ENCODE results near the gene CDC5L. TPM values are rescaled to one million over a fixed set of nuclear protein-coding genes. Genes with fewer than 3 reads are reported as not detected.

The CDC5L gene
- total and polyA plus RNA-seq, 8 donors: 2.9 to 11.4 (median 7.5) TPM

DNA sequence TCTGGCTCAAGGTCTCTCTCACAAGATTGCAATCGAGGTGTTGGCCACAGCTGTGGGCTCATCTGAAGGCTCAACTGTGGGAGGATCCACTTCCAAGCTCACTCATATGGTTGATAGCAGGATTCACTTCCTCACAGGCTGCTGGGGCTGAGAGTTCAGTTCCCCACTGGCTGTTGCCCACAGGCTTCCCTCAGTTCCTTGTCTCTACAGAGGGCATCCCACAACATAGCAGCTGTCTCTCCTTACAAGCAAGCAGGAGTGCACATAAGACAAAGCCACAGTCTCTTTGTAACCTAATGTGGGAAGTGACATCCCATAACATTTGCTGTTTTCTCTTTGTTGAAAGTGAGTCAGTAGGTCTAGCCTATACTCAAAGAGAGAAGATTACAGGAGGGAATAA lies 31.0 kb upstream of the CDC5L start:
- no peaks in the 10 kb centered on the region for H3K36me3 ChIP-seq
- H3K4me1 ChIP-seq: no peaks in the 10 kb centered on the region
- FAIRE-seq: no peak
- TF ChIP-seq, protein P1, sequence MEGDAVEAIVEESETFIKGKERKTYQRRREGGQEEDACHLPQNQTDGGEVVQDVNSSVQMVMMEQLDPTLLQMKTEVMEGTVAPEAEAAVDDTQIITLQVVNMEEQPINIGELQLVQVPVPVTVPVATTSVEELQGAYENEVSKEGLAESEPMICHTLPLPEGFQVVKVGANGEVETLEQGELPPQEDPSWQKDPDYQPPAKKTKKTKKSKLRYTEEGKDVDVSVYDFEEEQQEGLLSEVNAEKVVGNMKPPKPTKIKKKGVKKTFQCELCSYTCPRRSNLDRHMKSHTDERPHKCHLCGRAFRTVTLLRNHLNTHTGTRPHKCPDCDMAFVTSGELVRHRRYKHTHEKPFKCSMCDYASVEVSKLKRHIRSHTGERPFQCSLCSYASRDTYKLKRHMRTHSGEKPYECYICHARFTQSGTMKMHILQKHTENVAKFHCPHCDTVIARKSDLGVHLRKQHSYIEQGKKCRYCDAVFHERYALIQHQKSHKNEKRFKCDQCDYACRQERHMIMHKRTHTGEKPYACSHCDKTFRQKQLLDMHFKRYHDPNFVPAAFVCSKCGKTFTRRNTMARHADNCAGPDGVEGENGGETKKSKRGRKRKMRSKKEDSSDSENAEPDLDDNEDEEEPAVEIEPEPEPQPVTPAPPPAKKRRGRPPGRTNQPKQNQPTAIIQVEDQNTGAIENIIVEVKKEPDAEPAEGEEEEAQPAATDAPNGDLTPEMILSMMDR (IDR thresholded peaks at IDR 0.05): no peak
- intact Hi-C loops (cut with DNase I): no loop called here
- no peak for ATAC-seq
- H3K9me3 ChIP-seq: no peaks in the 10 kb centered on the region
- H3K27ac ChIP-seq: no peak overlapping the region
- H3K27me3 ChIP-seq: no peaks in the 10 kb centered on the region
- no peak for DNase-seq
- no peak overlapping the region for H3K4me3 ChIP-seq
- 32 to 35% methylated on average over 1 of the region's 1 CpG for WGBS, 2 donors

DNA sequence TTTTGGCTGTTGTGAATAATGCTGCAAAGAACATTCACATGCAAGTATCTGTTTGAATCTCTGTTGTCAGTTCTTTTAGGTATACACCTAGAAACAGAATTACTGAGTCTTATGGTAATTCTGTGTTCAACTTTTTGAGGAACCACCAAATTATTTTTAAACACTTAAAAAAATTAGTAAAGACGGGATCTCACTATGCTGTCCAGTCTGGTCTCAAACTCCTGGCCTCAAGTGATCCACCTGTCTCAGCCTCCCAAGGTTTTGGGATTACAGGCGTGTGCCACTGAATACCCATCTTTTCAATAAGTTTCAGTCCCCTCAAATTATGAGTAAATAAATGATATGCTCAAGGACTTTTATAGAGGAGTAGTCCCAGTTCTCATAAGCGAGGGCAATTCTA lies 27.5 kb upstream of the CDC5L start:
- intact Hi-C loops (cut with DNase I): no loop called here
- no peak for FAIRE-seq
- H3K4me3 ChIP-seq: no peak overlapping the region
- TF ChIP-seq, protein P1 (IDR thresholded peaks at IDR 0.05): no peak
- no peak for ATAC-seq
- no peak overlapping the region for H3K27ac ChIP-seq
- no peaks in the 10 kb centered on the region for H3K9me3 ChIP-seq
- DNase-seq: no peak
- H3K36me3 ChIP-seq: no peaks in the 10 kb centered on the region
- 71 to 78% methylated on average over 3 of the region's 3 CpGs for WGBS, 2 donors
- no peaks in the 10 kb centered on the region for H3K4me1 ChIP-seq
- no peaks in the 10 kb centered on the region for H3K27me3 ChIP-seq

DNA sequence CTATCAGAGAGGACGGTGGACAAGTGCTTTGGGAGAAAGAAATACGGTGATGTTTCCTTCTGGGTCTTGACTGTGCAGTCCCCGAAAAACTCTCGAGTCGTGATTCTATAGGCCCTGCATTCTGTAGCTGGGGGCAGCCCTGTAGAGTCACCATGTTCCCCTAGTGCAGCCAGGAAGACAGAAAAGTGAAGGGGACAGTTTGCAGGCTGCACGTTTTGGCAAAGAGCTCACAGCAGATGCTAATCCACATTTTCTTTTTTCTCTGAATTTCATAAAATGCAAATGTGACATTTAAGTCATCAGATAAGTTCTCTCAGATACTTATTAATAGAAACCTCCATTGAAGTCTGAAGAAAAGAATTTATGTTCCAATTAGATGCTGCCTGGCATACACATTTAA lies 25.6 kb upstream of the CDC5L start:
- intact Hi-C loops (cut with DNase I): no loop called here
- FAIRE-seq (no peak), ATAC-seq (no peak), DNase-seq (no peak)
- H3K9me3 ChIP-seq: no peaks in the 10 kb centered on the region
- no peak overlapping the region for H3K4me3 ChIP-seq
- no peaks in the 10 kb centered on the region for H3K36me3 ChIP-seq
- 54 to 66% methylated on average over 6 of the region's 6 CpGs for WGBS, 2 donors
- no peaks in the 10 kb centered on the region for H3K27me3 ChIP-seq
- H3K27ac ChIP-seq: no peak overlapping the region
- TF ChIP-seq, protein P1 (IDR thresholded peaks at IDR 0.05): no peak
- no peaks in the 10 kb centered on the region for H3K4me1 ChIP-seq

DNA sequence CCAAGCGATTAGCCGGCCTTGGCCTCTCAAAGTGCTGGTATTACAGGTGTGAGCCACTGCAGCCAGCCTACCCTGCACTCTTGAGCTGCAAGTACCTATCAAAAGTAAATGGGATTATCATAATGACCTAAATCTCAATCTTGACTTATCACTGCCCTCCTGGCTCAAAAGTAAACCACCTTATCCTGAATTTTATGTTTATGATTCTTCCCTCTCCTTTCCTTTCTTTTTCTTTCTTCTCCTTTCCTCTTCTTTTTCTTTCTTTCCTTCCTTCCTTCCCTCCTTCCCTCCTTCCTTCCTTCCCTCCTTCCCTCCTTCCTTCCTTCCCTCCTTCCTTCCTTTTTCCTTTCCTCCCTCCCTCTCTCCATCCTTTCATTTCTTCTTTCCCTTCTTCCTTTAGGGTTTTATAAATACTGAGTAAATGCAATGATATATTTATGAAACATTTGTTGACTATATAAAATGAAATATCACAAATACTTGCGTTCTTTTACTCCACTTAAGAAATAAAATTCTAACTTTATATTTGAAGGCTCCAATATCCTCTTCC lies 24.1 kb upstream of the CDC5L start:
- Histone ChIP-seq H3K27me3 (no peaks in the 10 kb centered on the region), H3K27ac (no peak overlapping the region), H3K4me3 (no peak overlapping the region), H3K36me3 (no peaks in the 10 kb centered on the region), H3K4me1 (no peaks in the 10 kb centered on the region), H3K9me3 (no peaks in the 10 kb centered on the region)
- TF ChIP-seq, protein P1 (IDR thresholded peaks at IDR 0.05): no peak
- WGBS, 2 donors: 67 to 69% methylated on average over 3 of the region's 3 CpGs
- FAIRE-seq (no peak), DNase-seq (no peak), ATAC-seq (no peak)
- intact Hi-C loops (cut with DNase I): no loop called here

DNA sequence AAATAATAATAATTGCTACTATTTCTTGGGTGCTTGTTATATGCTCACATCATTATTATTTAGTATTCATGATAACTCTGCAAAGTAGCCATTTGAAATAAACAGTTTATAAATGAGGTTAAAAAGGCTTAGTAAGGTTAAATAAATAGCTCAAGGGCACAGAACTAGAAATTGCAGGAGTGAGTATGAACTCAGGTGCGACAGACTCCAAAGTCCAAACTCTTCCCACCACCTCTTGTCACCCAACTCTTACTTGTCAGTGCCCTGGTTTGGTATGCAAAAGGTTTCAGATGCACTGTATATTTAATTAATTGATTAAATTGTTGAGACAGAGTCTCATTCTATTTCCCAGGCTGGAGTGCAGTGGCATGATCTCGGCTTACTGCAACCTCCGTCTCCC lies 20.7 kb upstream of the CDC5L start:
- no peak for FAIRE-seq
- DNase-seq: no peak
- H3K27me3 ChIP-seq: no peaks in the 10 kb centered on the region
- intact Hi-C loops (cut with DNase I): no loop called here
- H3K36me3 ChIP-seq: no peaks in the 10 kb centered on the region
- 72 to 74% methylated on average over 3 of the region's 3 CpGs for WGBS, 2 donors
- no peak overlapping the region for H3K4me3 ChIP-seq
- H3K4me1 ChIP-seq: no peaks in the 10 kb centered on the region
- no peak overlapping the region for H3K27ac ChIP-seq
- H3K9me3 ChIP-seq: no peaks in the 10 kb centered on the region
- ATAC-seq: no peak
- TF ChIP-seq, protein P1 (IDR thresholded peaks at IDR 0.05): no peak
